ENCODE data around the gene MYRIP.
"Not testable (repeated sequence)": the region's sequence is repeated elsewhere in the genome, so short reads cannot be mapped to it uniquely, and the experiment has no call there.

Gene MYRIP

DNA sequence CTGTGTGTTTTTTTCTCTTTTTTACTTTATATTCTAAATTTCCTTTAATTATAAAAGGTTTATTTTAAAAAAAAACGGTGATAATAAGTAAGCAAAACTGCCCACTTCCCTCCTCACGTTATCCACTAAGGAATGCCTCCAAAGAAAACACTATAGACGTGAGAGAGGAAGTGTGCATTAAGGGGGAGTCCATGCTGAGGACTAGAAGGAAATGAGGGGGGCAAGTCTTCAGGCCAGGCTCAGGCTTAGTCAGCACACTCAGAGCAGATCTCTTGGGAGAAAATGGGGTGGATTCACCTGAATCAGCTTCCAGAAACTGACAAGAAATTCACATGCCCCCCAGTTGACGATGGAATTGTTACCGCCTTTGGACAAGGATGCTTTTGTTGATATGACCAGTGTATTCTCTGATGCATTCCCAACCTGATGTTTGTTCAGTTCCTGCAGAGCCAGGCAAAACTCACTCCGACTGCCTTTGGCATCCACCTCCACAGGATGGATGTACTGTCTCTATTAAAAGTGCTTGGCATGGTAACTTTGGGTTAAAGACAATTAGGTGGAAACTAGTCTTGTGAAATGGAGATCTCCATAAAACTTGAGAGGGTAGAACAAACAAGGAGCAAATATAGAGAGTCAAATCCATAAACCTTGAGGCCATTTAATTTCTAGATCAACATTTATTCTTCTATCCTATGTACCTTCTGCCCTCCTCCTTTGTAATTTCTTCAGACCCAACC lies 167.8 kb downstream of the MYRIP start:
- DNase-seq, result no peak

DNA sequence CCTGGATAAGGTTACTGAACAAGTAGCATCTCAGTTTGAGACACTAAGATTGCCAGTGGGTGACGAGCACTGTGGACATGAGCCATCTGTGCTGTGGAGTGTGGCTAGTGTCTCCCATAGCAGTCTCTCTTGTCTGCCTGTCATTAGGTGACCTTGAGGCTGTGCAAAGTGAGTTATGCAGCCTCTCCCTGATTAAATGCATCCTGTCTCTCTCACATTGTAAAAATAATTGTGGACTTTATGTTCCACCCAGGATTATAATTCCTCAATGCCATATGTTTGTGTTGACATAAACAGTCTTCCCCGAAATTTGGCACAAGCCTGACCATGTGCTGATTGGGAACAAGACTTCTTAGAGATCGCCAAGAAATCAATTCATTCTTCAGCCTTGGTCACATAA lies 168.9 kb downstream of the MYRIP start:
- no peak for DNase-seq

DNA sequence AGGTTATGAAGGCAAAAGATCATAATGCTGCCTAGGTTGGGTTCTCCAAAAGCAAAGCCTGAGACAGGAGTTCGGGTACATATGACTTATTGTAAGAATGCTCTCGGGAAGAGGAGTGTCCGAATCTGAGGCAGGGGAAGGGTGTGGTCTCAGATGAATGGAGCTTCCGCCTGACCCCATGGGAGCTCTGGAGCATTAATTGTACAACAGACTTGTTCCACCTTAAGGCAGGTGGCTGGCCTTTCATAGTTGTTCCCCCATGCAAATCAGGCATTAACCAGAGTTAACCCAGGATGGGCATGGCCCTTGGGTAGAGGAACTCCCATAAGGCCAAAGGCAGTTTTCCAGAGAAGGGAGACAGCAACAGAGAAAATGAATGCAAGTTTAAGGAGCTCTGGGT lies 170.6 kb downstream of the MYRIP start:
- peak; percentile 55 for DNase-seq

- DNase-seq, result no peak
Observed at GRCh38 chr3:39980781-39981180, 171.4 kb downstream of the MYRIP start.

GRCh38 chr3:39981547-39982184 lies 172.3 kb downstream of the MYRIP start:
- DNase-seq, result no peak

DNA sequence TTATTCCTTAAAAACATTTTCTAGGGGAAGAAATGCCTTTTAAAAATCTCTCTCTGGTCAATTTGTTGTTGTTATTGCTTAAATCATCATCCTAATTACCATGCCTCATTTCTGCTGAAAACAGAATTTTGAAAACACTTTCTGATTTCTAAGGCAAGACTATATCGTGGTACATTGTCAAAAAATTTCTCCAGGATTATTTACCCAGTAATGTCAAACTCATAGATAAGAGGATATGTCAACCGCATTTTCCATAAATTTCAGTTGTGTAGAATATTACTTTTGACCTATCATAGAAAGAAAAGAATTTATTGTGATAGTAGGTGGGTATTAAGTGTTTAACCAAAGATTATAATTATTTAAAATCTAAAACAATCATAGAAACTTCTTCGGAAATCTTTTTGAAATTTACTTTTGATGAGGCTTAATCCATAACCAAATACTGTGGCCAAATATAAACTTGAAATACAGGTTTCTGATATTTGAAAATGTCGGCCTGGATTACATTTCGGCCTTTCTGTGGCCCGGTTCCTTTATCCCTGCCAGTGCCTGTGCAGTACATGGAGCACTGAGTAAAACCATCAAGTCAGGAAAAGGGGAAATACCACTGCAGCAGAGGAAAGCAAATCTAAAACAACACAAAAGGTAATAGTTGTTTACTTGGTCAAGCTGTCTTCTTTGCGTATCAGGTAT lies 173.4 kb downstream of the MYRIP start:
- no peak for DNase-seq

DNA sequence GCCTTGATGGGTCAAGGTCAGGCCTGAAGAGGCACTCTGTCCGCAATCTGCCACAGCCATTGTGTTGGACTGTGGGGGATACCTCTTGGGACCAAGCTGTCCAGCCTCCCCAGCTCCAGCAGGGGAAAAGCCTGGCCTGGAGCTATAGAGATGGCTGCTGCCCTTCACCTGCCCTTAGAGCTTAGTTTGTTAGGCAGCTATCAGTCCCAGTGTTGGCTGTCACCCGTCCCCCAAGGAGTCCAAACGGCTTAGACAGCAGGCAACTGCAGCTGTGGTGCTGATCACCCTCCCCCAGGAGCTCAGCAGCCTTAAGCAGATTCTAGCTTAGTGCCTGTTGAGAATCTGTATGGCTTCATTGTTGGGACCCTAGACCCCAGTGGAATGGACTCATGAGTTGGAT lies 180.3 kb downstream of the MYRIP start:
- DNase-seq, result no peak

DNA sequence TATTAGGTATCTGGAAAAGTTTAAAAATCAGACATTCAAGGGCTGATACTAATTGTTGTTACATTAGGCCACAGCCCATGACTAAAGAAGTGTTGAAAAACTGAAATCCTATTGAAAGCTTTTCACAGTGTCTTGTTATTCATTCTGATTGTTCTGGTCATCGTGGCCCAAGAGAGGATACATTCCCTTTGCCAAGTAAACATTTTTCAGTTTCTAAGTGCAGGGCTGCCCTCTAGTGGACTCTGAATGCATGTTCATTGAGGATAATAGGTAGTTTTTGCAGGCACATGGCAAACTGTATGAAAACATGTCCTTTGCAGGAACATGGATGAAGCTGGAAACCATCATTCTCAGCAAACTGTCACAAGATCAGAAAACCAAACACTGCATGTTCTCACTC lies 181.1 kb downstream of the MYRIP start:
- DNase-seq, result peak; percentile 4

DNA sequence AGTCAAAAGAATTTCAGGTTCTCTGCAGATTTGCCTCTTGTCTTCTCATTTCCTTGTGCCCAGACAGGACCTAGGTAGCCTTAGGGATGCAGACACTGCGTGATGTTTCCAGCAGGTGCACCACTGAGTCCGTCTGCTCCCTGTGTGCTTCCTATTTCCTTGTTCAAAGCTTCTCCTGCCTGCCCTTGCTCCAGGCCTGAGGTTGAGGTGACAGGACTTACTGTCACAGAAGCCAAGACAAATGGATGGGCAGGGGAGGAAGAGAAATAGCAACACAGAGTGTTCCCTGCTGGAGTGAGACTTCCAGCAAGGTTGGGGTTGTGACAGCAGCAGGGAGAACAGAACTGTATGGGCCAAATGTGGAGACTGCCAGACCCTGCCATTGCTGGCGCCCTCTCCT lies 199.4 kb downstream of the MYRIP start:
- no peak for DNase-seq

DNA sequence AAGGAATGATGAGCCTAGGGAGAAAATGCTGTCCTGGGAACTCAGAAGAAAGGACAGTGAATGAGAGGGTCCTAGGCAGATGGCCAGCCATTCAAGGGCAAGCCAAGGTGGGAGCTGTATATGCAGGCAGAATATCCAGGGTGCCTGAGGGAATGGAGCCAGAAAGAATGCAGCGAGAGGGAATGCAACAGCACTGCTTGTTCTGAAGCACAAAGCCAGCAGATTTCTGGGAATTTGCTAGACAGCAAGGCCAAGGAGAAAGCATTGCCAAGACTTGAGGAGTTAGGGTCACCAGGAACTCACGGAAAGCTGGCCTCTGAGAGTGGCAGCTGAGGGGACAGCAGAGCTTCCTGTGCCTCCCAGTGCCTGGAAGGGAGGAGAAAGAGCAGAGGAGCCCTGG lies 200.6 kb downstream of the MYRIP start:
- no peak for DNase-seq

GRCh38 chr3:40012381-40012780 lies 203.0 kb downstream of the MYRIP start:
- no peak for DNase-seq

- DNase-seq, result no peak
Observed at GRCh38 chr3:40016391-40016790, 207.0 kb downstream of the MYRIP start.

GRCh38 chr3:40018369-40018768 lies 209.0 kb downstream of the MYRIP start:
- DNase-seq, result no peak

DNA sequence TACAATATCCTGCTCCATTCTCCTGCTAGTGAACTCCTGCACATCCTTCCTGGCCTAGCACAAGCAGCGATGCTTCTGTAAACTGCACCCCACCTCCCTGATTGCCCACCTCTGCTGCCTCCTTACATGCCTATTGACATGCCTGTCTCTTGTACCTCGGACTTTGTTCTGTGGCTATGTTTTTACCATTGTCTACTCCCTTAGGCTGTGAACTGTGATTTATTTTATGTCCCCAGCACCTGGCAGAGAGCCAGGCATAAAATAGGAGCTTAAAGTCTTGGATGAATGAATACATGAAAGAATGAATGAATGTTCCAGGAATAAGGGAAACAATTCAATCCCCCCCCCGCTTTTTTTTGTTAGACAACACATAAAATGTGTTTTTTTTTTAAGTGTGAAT lies 210.0 kb downstream of the MYRIP start:
- no peak for DNase-seq

DNA sequence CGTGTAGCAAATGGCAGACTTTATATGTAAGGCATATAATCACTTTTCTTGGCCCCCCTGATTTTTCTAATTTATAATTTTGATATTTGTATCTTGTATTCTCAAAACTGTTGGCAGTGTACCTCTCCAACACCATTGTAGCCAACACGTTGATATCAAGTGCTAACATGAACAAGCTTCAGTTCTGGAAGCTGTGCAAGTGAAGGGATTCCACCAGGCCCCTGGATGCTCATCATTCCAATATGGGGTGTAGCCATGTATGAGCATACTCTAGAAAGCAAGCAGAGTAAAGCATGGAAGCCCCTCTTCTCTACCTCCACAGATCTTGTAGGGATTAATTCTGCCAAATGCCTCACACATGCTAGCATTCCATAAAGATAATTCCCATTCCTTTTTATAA lies 211.3 kb downstream of the MYRIP start:
- no peak for DNase-seq

DNA sequence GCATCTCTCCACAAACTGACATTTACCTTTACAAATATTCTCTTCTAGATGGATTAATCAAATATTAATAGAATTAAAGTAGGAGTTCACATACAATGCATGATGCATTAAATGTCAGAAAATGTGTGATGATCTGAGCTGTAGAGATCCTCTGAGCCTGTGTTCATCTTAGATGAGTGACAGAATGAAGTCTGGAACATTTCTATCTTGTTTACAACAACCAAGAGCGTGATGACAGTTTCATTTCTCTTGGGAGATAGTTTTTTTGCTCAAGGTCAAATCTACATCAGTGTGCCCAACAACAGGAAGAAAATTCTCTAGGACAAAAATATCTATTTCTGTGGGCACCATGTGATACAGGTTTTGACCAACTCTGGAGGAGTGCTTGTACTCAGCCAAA lies 211.9 kb downstream of the MYRIP start:
- DNase-seq, result no peak

DNA sequence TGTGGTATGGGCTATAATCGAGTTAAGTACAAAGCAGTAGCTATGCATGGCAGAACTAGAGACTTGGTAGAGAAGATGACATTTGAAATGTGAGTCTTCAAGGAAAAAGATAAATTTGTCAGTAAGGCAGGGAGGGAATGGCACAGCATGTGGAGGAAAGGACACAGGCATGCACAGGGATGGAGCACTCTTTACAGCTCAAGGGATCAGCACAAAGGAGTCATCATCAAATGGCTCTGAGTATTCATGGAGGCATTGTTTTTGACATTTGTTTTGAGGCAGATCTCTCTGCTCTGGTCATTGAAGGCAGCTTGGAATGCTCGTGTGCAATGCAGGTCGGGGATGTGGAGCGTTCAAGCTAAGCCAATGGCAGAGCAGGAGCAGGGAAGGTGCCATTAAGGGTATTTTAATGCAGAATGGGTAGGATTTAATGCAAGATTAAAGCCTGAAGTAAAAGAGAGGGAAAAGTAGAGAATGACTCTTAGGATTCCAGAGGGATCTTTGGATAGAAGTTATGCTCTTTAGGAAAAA lies 213.0 kb downstream of the MYRIP start:
- no peak for DNase-seq

- DNase-seq, result no peak
Observed at GRCh38 chr3:40024526-40024925, 215.1 kb downstream of the MYRIP start.

GRCh38 chr3:40025892-40026291 lies 216.5 kb downstream of the MYRIP start:
- not testable (repeated sequence) for DNase-seq

GRCh38 chr3:40035177-40035576 lies 225.8 kb downstream of the MYRIP start:
- no peak for DNase-seq

DNA sequence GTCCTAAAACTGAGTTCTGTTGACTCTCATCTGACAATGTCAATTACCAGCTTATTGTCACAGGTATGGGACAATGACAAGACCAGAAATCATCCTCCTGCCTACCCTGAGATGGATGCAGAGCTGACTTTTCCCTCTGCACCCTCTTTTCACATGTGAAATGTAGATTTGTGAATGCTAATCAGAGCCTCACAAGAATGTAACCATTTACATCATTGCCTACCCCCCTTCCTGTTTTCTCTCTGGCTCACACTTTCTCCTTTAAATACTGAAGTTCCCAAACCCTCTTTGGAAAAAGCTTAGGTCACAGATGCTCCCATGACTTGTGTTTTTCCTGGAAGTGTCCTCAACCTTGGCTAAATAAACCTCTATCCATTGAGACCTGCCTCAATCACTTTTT lies 228.2 kb downstream of the MYRIP start:
- no peak for DNase-seq

GRCh38 chr3:40042752-40043443 lies 233.5 kb downstream of the MYRIP start:
- DNase-seq, result no peak

GRCh38 chr3:40043444-40043755 lies 234.0 kb downstream of the MYRIP start:
- no peak for DNase-seq

DNA sequence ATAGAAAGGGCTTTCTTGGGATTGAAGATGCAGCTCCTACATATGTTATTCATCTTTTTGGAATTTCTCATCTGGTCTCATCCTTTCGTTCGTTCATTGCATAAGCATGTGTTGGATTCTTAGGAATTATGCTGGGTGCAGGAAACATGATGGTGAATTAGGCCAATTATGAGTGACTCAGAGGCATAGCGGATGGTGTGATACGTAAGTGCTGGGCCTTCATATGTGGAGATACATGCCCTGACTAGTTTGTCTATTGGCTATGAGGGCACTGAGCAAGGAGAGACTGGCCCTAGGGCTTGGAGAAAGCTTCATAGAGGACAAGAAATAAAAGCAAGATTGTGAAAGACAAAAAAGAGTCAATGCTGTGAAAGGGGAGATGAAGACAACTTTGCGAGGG lies 235.1 kb downstream of the MYRIP start:
- DNase-seq, result no peak
